ENCODE data around the gene AK1. TPM values are rescaled to one million over a fixed set of nuclear protein-coding genes. Genes with fewer than 3 reads are reported as not detected.

AK1 gene
- total RNA-seq, 2 experiments from 2014 or later = 12.1 to 14.8 TPM

GRCh38 chr9:127857278-127857677, 20.2 kb downstream of the AK1 start:
- ATAC-seq (no peak), DNase-seq (no peak)
- Mint-ChIP-seq H3K27me3 (no peaks in the 10 kb centered on the region), H3K27ac (no peak overlapping the region), H3K36me3 (ENCODE audit: low read depth) (peaks cover under 1% of the 10 kb centered on the region), H3K4me1 (ENCODE audit: low read depth) (peaks cover 31% of the 10 kb centered on the region), H3K9me3 (no peaks in the 10 kb centered on the region), H3K4me3 (no peak overlapping the region)
- ChIA-PET CTCF (interaction anchor here (9.2 kb wide), 1 partner anchor 10 kb away, joined by 107 read pairs; no protein-coding TSS in a partner anchor), POLR2A (no interaction called here)
- intact Hi-C loops (cut with micrococcal nuclease) = no loop called here
- TF ChIP-seq CTCF (IDR thresholded peaks at IDR 0.05) = no peak

DNA sequence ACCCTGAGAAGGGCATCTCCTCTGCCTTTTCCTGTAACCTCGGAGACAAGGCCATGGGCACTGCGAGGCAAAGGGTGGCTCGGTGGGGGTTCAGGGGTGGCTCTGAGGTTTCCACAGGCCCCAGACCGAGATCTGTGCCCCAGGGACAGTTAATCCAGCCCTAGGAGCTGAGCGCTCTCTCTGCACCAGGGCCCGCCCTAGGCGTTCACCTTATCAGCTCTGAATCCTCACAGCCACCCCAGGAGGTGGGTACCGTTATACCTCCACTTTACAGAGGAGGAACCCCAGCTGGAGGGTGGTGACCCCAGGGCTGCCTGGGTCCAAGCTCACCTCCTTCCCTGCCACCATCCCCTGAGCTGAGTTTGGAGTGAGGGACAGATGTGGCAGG, 20.8 kb downstream of the AK1 start:
- H3K27ac Mint-ChIP-seq = no peak overlapping the region

GRCh38 chr9:127856094-127856728, 21.3 kb downstream of the AK1 start:
- intact Hi-C loops (cut with micrococcal nuclease) = no loop called here
- Mint-ChIP-seq H3K9me3 (no peaks in the 10 kb centered on the region), H3K27ac (no peak overlapping the region), H3K27me3 (no peaks in the 10 kb centered on the region), H3K4me1 (ENCODE audit: low read depth) (peaks cover 26% of the 10 kb centered on the region), H3K4me3 (no peak overlapping the region), H3K36me3 (ENCODE audit: low read depth) (peaks cover 4% of the 10 kb centered on the region)
- TF ChIP-seq CTCF (IDR thresholded peaks at IDR 0.05) = no peak
- ChIA-PET CTCF (interaction anchor here (1.4 to 9.2 kb wide), 4 partner anchors 11 to 121 kb away, joined by 3 to 107 read pairs (median 6); partner anchors contain the start of gene TOR2A), POLR2A (interaction anchor here (0.9 to 2.8 kb wide), 5 partner anchors 9 to 298 kb away, joined by 3 to 8 read pairs (median 3); no protein-coding TSS in a partner anchor)
- DNase-seq (no peak), ATAC-seq (no peak)

More for the DNA sequence above, 20.8 kb downstream of the AK1 start:
- no peak for ATAC-seq
- peaks cover 30% of the 10 kb centered on the region for H3K4me1 Mint-ChIP-seq (ENCODE audit: low read depth)
- no peak overlapping the region for H3K4me3 Mint-ChIP-seq
- peaks cover 4% of the 10 kb centered on the region for H3K36me3 Mint-ChIP-seq (ENCODE audit: low read depth)
- DNase-seq = no peak
- H3K9me3 Mint-ChIP-seq = no peaks in the 10 kb centered on the region
- no peaks in the 10 kb centered on the region for H3K27me3 Mint-ChIP-seq
- TF ChIP-seq CTCF (IDR thresholded peaks at IDR 0.05) = no peak
- intact Hi-C loops (cut with micrococcal nuclease) = no loop called here
- CTCF ChIA-PET = interaction anchor here (2.7 to 9.2 kb wide), 2 partner anchors 10 to 122 kb away, joined by 9 to 107 read pairs; partner anchors contain the start of gene TOR2A
- POLR2A ChIA-PET = no interaction called here

GRCh38 chr9:127855522-127855921, 22.0 kb downstream of the AK1 start:
- no peak for TF ChIP-seq CTCF (IDR thresholded peaks at IDR 0.05)
- H3K9me3 Mint-ChIP-seq = no peaks in the 10 kb centered on the region
- DNase-seq (no peak), ATAC-seq (no peak)
- peak overlapping the region; percentile 31 for H3K4me3 Mint-ChIP-seq
- ChIA-PET POLR2A (interaction anchor here (0.9 to 2.8 kb wide), 7 partner anchors 9 to 297 kb away, joined by 3 to 8 read pairs (median 3); partner anchors contain the start of gene CDK9), CTCF (interaction anchor here (0.6 to 9.2 kb wide), 6 partner anchors 11 to 262 kb away, joined by 3 to 107 read pairs (median 4); partner anchors contain the start of genes ST6GALNAC4 and TOR2A)
- peaks cover 22% of the 10 kb centered on the region for H3K4me1 Mint-ChIP-seq (ENCODE audit: low read depth)
- peaks cover 7% of the 10 kb centered on the region for H3K36me3 Mint-ChIP-seq (ENCODE audit: low read depth)
- no peak overlapping the region for H3K27ac Mint-ChIP-seq
- no peaks in the 10 kb centered on the region for H3K27me3 Mint-ChIP-seq
- intact Hi-C loops (cut with micrococcal nuclease) = no loop called here

- Mint-ChIP-seq H3K36me3 (ENCODE audit: low read depth) (peaks cover 10% of the 10 kb centered on the region), H3K4me1 (ENCODE audit: low read depth) (peaks cover 22% of the 10 kb centered on the region), H3K27me3 (no peaks in the 10 kb centered on the region), H3K27ac (peak overlapping the region; percentile 49), H3K9me3 (no peaks in the 10 kb centered on the region), H3K4me3 (peak overlapping the region; percentile 82)
- POLR2A ChIA-PET = interaction anchor here (0.7 to 2.8 kb wide), 8 partner anchors 10 to 296 kb away, joined by 3 to 8 read pairs (median 3); partner anchors contain the start of gene CDK9
- CTCF ChIA-PET = interaction anchor here (0.6 to 9.2 kb wide), 6 partner anchors 12 to 263 kb away, joined by 3 to 107 read pairs (median 4); partner anchors contain the start of genes ST6GALNAC4 and TOR2A
- ATAC-seq = no peak
- intact Hi-C loops (cut with micrococcal nuclease) = no loop called here
- TF ChIP-seq CTCF (IDR thresholded peaks at IDR 0.05) = no peak
- no peak for DNase-seq
Measured at GRCh38 chr9:127854960-127855359, 22.5 kb downstream of the AK1 start.
